Activated CD8-positive, alpha-beta memory T cell treated with anti-CD3 and anti-CD28 coated beads for 36 hours (primary cell): Measurements from ENCODE around the gene DET1. TPM values are rescaled to one million over a fixed set of nuclear protein-coding genes. Genes with fewer than 3 reads are reported as not detected.
"Not testable (repeated sequence)": the region's sequence is repeated elsewhere in the genome, so short reads cannot be mapped to it uniquely, and the experiment has no call there.

Experiments used
- CTCF ChIA-PET: fragments of 350-600 bp; sonication (Branson Sonifier 250); formaldehyde crosslinking; loops from one replicate; lab custom pipeline; 2021; ENCODE audit warnings: antibody characterized with exemption; lab: Charles Lee
- POLR2A ChIA-PET: fragments of 350-600 bp; sonication (Branson Sonifier 250); formaldehyde crosslinking; loops from one replicate; lab custom pipeline; 2021; ENCODE audit warnings: antibody characterized with exemption; lab: Charles Lee
- total RNA-seq, 2 experiments: library from RNA; stranded (reverse); gene quantifications; one replicate each; pipeline ENCODE4 v1.2.3, GENCODE V29; 2021

Gene DET1
- total RNA-seq, result 1 to 10 TPM; 1.2 to 1.6 TPM

- CTCF ChIA-PET, result no interaction called here
- POLR2A ChIA-PET, result no interaction called here
These were observed at the start of gene DET1 for GRCh38 chr15:88546248-88547129. DET1 (minus strand) TSS chr15:88546681; CDS start chr15:88531705, 14,976 bp downstream.

GRCh38 chr15:88591384-88591783 is 44.9 kb upstream of the DET1 start:
- ChIA-PET POLR2A (no interaction called here), CTCF (interaction anchor here (0.9 kb wide), 1 partner anchor 13 kb away, joined by 3 read pairs; no protein-coding TSS in a partner anchor)

DNA sequence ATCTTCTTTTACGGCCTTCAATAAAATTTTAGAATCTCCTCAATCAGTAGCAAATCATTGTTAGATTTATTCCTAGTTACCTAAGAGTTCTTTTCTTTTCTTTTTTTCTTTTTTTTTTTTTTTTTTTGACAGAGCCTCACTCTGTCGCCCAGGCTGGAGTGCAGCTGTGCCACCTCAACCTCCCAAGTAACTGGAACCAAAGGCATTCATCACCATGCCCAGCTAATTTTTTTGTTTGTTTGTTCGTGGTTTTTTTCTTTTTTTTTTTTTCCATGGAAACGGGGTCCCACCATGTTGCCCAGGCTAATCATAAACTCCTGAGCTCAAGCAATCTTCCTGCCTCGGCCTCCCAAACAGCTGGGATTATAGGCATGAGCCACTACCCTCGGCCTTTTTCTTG is 44.3 kb upstream of the DET1 start:
- CTCF ChIA-PET, result interaction anchor here (0.9 kb wide), 1 partner anchor 14 kb away, joined by 3 read pairs; no protein-coding TSS in a partner anchor

DNA sequence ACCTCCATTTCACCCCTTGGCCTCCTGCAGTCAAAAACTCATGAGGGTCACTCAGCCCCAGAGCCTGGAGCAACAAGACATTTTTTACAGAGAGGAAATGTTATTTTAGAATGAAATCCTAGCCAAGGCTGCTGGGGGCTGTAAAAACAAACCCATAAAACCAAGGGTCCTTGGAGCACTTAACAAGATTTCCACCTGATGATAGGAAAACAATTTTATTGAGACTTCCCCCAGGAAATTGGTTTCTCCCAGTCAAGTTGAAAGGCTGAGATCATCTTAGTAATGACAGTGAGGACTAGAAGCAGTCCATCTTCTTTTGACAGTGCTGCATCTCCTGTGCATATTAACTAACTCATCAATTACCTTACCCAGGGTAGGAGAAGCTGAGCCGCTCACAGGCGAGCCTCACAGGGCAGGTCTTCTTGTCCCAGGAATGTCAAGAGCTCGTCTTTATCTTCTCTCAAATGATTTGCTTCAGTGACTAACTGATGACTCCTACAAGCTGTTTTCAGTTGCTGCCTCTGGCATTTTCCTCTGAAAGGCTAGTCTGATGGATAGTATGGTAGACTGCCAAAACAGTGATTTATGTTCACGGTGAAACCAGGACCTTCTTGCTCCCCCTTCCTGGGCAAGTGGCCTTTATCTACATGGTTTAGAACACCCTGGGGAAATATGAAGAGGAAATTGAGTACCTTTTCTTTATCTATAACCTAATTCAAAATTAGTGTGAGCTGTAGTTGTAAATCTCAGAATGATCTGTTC is 40.1 kb upstream of the DET1 start:
- CTCF ChIA-PET, result interaction anchor here (0.9 kb wide), 1 partner anchor 9 kb away, joined by 3 read pairs; no protein-coding TSS in a partner anchor
- POLR2A ChIA-PET, result no interaction called here

More for the DNA sequence above, 44.3 kb upstream of the DET1 start:
- POLR2A ChIA-PET, result no interaction called here

DNA sequence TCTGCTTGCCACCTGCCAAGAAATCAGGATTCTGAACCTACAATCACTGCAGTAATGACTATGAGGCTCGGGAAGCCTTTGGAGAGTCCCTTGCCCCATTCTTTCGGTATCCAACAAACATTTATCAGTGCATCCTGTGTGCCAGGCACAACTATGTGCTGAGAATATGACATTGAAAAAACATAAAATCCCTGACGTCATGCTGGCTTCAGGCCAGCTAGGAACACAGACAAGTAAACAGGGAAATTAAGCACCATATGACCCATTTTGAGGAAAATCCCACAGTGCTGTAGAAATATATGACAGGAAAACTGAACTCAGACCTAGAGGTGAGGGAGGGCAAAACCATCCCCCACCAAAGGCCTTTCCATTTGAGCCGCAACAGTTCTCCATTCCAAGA is 34.1 kb upstream of the DET1 start:
- POLR2A ChIA-PET, result no interaction called here
- CTCF ChIA-PET, result no interaction called here

GRCh38 chr15:88579322-88579721 is 32.8 kb upstream of the DET1 start:
- ChIA-PET CTCF (no interaction called here), POLR2A (no interaction called here)

- ChIA-PET CTCF (no interaction called here), POLR2A (no interaction called here)
These were observed 28.2 kb upstream of the DET1 start for GRCh38 chr15:88574655-88575054.

DNA sequence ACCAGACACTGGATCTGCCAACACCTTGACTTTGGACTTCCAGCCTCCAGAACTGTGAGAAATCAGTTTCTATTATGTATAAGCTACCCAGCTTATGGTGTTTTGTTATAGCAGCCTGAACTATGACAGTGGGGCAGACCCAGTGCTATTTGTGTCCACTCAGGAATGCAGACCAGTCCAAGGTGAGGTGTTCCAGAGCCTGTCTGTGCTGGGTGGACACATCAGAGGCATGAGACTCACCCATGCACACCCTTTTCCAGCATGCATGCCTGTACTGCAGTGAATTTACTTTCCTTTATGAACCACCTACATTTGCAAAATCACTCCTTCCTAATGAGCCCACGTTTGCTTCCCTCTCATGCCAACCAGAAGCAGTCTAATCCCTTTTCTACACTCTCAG is 27.6 kb upstream of the DET1 start:
- ChIA-PET POLR2A (no interaction called here), CTCF (no interaction called here)

DNA sequence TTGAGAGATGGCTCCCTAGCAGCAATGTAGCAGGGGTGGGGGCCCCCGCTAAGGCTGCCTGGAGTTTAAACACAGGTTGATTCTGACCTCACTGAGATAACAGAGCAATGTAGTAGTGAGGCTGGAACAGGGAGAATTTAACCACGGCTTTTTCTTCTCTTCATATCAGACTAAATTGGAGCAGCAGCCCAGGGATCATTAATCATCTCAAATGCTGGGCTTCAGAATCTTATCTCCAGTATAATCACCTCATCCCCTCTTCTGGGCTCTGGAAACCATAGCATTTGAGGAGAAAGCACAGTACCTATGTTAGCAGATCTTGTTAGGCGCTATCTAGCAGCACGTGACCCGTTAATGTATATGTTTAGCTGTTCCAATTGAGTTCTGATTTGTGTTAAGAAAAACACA is 25.4 kb upstream of the DET1 start:
- CTCF ChIA-PET, result no interaction called here
- POLR2A ChIA-PET, result no interaction called here

DNA sequence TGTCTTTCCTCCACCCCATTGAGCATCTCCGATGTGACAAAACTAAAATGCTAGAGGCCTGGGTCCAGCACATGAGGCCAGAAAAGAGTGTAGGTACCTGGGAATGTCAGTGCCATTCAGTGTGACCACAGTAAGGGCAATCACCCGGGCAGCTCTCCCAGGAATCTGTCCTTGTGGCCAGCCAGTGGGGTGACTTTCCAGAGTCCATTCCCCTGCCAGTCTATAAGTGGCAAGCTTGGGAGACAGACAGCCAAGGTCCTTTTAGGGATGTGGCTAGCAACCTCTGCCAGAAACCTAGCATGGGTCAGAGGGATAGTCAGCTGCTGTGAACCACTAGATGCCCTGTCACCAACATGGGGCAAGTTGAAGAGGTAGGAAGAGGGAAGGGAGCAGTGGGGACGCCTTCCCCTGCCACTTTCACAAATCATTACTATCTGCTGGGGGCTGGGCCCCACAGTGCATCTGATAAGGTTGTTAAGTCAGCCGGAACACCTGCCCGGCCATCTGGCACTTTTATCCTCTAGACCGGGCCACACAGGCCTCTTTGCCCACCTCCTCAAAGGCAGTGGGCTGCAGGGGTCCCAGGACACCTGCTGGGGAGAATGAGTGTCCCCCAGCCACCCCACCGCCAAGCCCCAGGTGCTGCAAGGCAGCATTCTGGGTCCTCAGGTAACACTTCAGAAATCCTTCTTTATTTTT is 24.8 kb upstream of the DET1 start:
- POLR2A ChIA-PET, result no interaction called here

GRCh38 chr15:88568589-88568988 is 22.1 kb upstream of the DET1 start:
- ChIA-PET CTCF (no interaction called here), POLR2A (no interaction called here)

More for the DNA sequence above, 24.8 kb upstream of the DET1 start:
- CTCF ChIA-PET, result no interaction called here

DNA sequence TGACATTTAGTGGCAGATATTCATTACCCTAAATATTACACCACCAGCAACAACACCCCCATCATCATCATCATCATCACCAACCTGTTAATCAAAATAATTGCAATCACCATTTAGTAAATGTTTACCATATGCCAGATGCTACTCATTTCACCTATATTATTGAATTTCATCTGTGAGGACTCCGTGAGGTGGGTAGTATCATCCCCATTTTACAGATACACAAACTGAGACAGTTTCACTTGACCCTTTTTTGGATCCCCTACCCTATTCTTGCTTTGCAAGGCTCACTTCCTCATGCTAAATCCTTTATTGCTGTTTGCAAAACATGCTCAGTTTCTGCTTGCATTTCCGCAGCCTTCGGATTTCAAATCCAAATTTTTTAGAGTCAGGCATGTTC is 18.3 kb upstream of the DET1 start:
- CTCF ChIA-PET, result no interaction called here

DNA sequence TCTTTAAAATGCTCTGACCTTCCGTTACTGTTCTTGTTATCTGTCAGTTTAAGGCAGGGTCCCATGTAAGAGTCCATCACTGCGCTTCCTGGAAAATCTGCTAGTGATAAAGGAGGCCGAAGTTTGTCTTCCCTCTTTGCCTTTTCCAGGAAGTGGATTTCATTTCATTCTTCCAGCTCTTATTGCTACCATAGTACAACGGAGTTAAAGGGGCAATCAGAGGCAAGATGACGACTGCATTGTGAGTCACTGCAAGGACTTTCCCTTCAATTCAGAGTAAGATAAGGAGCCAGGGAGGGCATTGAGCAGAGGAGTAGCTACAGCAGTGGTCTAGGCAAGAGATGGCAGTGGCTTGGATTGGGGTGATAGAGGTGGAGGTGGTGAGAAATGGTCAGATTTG is 17.2 kb upstream of the DET1 start:
- POLR2A ChIA-PET, result no interaction called here
- CTCF ChIA-PET, result no interaction called here

More for the DNA sequence above, 18.3 kb upstream of the DET1 start:
- POLR2A ChIA-PET, result no interaction called here

DNA sequence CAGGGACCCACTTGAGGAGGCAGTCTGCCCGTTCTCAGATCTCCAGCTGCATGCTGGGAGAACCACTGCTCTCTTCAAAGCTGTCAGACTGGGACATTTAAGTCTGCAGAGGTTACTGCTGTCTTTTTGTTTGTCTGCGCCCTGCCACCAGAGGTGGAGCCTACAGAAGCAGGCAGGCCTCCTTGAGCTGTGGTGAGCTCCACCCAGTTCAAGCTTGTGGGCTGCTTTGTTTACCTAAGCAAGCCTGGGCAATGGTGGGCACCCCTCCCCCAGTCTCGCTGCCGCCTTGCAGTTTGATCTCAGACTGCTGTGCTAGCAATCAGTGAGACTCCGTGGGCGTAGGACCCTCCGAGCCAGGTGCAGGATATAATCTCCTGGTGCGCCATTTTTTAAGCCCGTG is 13.1 kb upstream of the DET1 start:
- POLR2A ChIA-PET, CTCF ChIA-PET: not testable (repeated sequence)

DNA sequence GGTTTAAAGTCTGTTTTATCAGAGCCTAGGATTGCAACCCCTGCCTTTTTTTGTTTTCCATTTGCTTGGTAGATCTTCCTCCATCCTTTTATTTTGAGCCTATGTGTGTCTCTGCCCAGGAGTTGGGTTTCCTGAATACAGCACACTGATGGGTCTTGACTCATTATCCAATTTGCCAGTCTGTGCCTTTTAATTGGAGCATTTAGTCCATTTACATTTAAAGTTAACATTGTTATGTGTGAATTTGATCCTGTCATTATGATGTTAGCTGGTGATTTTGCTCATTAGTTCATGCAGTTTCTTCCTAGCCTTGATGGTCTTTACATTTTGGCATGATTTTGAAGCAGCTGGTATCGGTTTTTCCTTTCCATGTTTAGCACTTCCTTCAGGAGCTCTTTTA is 11.5 kb upstream of the DET1 start:
- CTCF ChIA-PET, POLR2A ChIA-PET: not testable (repeated sequence)

DNA sequence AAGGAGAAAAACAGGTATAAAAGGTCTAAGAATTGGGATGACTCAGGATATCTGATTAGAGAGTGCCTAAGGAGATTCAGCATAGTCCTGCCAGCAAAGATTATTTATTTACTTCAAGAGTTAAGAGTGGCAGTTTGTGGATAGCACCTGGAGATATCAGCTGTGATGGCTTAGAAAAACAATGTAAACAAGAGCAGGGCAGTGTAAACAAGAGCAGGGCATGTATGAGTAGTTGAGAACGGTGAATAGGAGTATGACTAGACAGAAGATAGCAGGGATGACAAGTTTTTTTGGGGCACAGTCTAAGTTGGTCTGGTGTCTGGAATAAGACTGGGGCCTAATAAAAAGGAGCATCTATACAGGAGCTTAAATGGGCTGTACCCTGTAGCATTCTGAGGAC is 1.5 kb upstream of the DET1 start:
- POLR2A ChIA-PET, CTCF ChIA-PET: not testable (repeated sequence)

- CTCF ChIA-PET, POLR2A ChIA-PET: not testable (repeated sequence)
These were observed 768 bp downstream of the DET1 start for GRCh38 chr15:88545578-88546247.

GRCh38 chr15:88543065-88543776 is 3.3 kb downstream of the DET1 start:
- CTCF ChIA-PET, result no interaction called here

GRCh38 chr15:88542342-88542733 is 4.1 kb downstream of the DET1 start:
- POLR2A ChIA-PET, result no interaction called here
- CTCF ChIA-PET, result interaction anchor here (0.6 kb wide), 1 partner anchor 864 kb away, joined by 3 read pairs; no protein-coding TSS in a partner anchor

More at GRCh38 chr15:88543065-88543776, 3.3 kb downstream of the DET1 start:
- POLR2A ChIA-PET, result no interaction called here
